LoVo (cell line): ENCODE measurements around the gene NEURL1.
"Not testable (repeated sequence)": the region's sequence is repeated elsewhere in the genome, so short reads cannot be mapped to it uniquely, and the experiment has no call there.

Source experiments
- DNase-seq: peaks from one replicate; pipeline ENCODE4 v3.0.0-alpha.2; 2016; ENCODE audit warnings: low spot score

Gene NEURL1

GRCh38 chr10:103608056-103608455, 114.6 kb downstream of the NEURL1 start:
- not testable (repeated sequence) for DNase-seq

- DNase-seq = no peak
Observed at GRCh38 chr10:103609231-103610082, 116.0 kb downstream of the NEURL1 start.

- no peak for DNase-seq
Observed at GRCh38 chr10:103610083-103610472, 116.6 kb downstream of the NEURL1 start.

- DNase-seq = no peak
Observed at GRCh38 chr10:103610921-103611511, 117.5 kb downstream of the NEURL1 start.

- DNase-seq = no peak
Observed at GRCh38 chr10:103612462-103613365, 119.2 kb downstream of the NEURL1 start.

GRCh38 chr10:103613616-103614015, 120.1 kb downstream of the NEURL1 start:
- no peak for DNase-seq

- no peak for DNase-seq
Observed at GRCh38 chr10:103614306-103615158, 121.0 kb downstream of the NEURL1 start.

GRCh38 chr10:103616705-103617601, 123.4 kb downstream of the NEURL1 start:
- DNase-seq = no peak

- DNase-seq = no peak
Observed at GRCh38 chr10:103617602-103618385, 124.3 kb downstream of the NEURL1 start.

GRCh38 chr10:103618575-103619423, 125.3 kb downstream of the NEURL1 start:
- no peak for DNase-seq

- no peak for DNase-seq
Observed at GRCh38 chr10:103619424-103620351, 126.2 kb downstream of the NEURL1 start.

- no peak for DNase-seq
Observed at GRCh38 chr10:103620352-103620740, 126.8 kb downstream of the NEURL1 start.

GRCh38 chr10:103620891-103621782, 127.6 kb downstream of the NEURL1 start:
- DNase-seq = no peak

GRCh38 chr10:103621783-103622125, 128.2 kb downstream of the NEURL1 start:
- DNase-seq = no peak

GRCh38 chr10:103622286-103622685, 128.8 kb downstream of the NEURL1 start:
- DNase-seq = no peak

GRCh38 chr10:103622935-103623574, 129.6 kb downstream of the NEURL1 start:
- DNase-seq = no peak
